DLD1 (cell line): ENCODE measurements around the gene NFKBIA.

Experiments used
- in situ Hi-C: cut with HindIII; loops from 2 replicates; pipeline ENCODE4 v1.10.0; 2017; ENCODE audit warnings: low sequenced_read_pairs

Gene NFKBIA

GRCh38 chr14:35351897-35352273, 52.7 kb downstream of the NFKBIA start:
- in situ Hi-C loops = loop anchor here (5.0 kb wide), 1 partner anchor 40 kb away; no protein-coding TSS in a partner anchor
